ENCODE data around the gene IFFO2. TPM values are rescaled to one million over a fixed set of nuclear protein-coding genes. Genes with fewer than 3 reads are reported as not detected.
A peak's percentile ranks its signal among the peaks of the same experiment; 100 is the strongest.

The IFFO2 gene
- total and polyA plus RNA-seq, 2 of the 13 experiments (the other 11 are each of a cell fraction or from before 2014, with no cell fraction given), result 7.3 to 16.7 TPM

GRCh38 chr1:18954270-18955071 lies 2.0 kb downstream of the IFFO2 start (continued):
- TF ChIP-seq ZXDC (CRISPR knock-in tag; IDR thresholded peaks at IDR 0.05) (no peak), TFAP4 (IDR thresholded peaks at IDR 0.05; ENCODE audit: borderline replicate concordance, low read depth) (peak; percentile 52; the same call in 1 of the 2 replicates), RXRA (CRISPR knock-in tag; IDR thresholded peaks at IDR 0.05) (no peak), ZNF572 (CRISPR knock-in tag; IDR thresholded peaks at IDR 0.05) (no peak), ZMAT5 (CRISPR knock-in tag; IDR thresholded peaks at IDR 0.05; ENCODE audit: borderline replicate concordance, low read depth) (no peak), SAP130 (CRISPR knock-in tag; IDR thresholded peaks at IDR 0.05; ENCODE audit: low read depth) (peak; percentile 68), MZF1 (CRISPR knock-in tag; IDR thresholded peaks at IDR 0.05; ENCODE audit: borderline replicate concordance) (no peak), ZBTB43 (CRISPR knock-in tag; conservative IDR thresholded peaks at IDR 0.05) (no peak), ZNF629 (CRISPR knock-in tag; conservative IDR thresholded peaks at IDR 0.05) (peak; percentile 17; the same call in 1 of the 2 replicates), GATAD1 (CRISPR knock-in tag; IDR thresholded peaks at IDR 0.05) (no peak), STAT6 (CRISPR knock-in tag; IDR thresholded peaks at IDR 0.05; ENCODE audit: borderline replicate concordance) (no peak)
